GM13977 (cell line): ENCODE measurements around the gene ZFP64.

Experiments used
- DNase-seq: peaks from one replicate; pipeline ENCODE4 v3.0.0; 2012; ENCODE audit warnings: low spot score
- in situ Hi-C: fragments of 300-500 bp; cut with MboI; formaldehyde crosslinking; loops from one replicate; pipeline ENCODE4 v1.12.0; 2022; ENCODE audit warnings: low sequenced_read_pairs, low pct_unique_long_range_greater_than_20kb, mixed read lengths, inconsistent platforms; ENCODE audit not compliant: unreplicated experiment
- TF ChIP-seq, protein P1 (sequence below): IDR thresholded peaks from 2 replicates; pipeline ENCODE4 v1.5.1; 2012; ENCODE audit warnings: mild to moderate bottlenecking, control low read depth; ENCODE audit not compliant: insufficient read depth; ENCODE audit errors: extremely low read depth, missing control alignments

Gene ZFP64

DNA sequence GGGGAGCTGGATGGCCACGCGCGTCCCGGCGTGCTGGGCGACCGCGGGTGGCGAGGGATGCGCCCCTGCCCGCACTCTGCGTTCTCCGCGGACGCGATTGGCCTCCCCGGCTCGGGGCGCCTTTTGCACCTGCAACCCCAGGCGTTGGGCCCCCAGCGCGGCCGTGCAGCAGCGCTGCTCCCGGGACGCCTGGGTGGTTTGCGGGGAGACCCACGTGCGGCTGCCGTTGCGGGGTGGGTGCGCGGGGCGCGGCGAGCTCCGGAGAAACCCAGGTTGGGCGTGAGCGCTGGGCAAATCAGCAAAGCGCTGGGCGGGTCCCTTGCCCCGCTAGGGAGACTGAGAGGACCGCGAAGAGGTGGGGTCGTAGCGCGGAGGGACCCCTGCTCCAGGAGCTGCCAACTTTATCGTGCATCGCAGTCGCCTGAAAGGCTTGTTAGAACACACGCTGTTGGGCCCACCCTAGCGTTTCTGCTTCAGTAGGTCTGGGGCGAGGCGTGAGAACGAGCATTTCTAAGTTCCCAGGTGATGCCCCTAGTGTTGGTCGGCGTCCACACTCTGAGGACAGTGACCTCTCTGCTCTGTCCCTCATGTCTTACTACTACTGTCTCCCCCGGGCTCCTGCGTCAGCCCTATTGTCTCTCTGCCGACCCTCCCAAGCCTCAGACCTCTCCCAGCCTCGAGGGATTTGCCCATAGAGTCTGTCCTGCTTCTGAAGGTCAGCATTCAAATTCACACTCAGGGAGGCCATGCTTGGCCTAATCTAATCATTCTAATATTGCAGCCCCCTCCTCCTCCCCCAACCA lies 538 bp upstream of the ZFP64 start:
- TF ChIP-seq, protein P1, sequence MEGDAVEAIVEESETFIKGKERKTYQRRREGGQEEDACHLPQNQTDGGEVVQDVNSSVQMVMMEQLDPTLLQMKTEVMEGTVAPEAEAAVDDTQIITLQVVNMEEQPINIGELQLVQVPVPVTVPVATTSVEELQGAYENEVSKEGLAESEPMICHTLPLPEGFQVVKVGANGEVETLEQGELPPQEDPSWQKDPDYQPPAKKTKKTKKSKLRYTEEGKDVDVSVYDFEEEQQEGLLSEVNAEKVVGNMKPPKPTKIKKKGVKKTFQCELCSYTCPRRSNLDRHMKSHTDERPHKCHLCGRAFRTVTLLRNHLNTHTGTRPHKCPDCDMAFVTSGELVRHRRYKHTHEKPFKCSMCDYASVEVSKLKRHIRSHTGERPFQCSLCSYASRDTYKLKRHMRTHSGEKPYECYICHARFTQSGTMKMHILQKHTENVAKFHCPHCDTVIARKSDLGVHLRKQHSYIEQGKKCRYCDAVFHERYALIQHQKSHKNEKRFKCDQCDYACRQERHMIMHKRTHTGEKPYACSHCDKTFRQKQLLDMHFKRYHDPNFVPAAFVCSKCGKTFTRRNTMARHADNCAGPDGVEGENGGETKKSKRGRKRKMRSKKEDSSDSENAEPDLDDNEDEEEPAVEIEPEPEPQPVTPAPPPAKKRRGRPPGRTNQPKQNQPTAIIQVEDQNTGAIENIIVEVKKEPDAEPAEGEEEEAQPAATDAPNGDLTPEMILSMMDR: peak; percentile 47
- in situ Hi-C loops: no loop called here
- peak; percentile 66 for DNase-seq

DNA sequence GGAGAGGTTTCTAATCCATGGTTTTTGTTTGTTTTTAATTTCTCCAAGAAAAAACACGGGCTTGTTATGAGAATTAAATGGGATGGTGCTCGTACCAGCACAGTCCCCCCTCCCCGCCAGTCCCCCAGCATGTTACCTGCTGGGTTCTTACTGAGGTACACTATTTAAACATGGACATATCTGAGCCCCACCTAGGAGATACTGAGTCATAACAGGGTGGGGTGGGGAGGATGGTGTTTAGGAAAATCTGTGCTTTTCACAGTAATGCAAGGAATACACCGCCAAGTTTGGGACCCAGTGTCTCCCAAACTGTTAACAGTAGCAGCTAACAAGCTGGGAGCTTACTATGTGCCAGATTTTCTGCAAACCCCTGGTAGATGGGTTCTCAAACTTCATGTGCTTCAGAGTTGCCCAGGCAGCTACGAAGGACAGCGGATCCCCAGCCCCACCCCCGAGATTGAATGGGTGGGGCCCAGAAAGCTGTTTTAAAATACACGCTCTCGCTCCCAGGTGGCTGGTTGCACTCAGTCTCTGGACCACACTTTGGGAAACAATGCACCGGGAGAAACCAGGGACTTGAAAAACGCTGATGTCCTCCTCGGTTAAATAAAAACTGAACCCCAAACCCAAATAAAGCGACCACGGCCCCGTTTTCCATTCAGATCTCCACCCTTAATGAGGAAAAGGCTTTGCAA lies 995 bp downstream of the ZFP64 start:
- TF ChIP-seq, protein P1: no peak
- in situ Hi-C loops: no loop called here
- DNase-seq: peak; percentile 68

DNA sequence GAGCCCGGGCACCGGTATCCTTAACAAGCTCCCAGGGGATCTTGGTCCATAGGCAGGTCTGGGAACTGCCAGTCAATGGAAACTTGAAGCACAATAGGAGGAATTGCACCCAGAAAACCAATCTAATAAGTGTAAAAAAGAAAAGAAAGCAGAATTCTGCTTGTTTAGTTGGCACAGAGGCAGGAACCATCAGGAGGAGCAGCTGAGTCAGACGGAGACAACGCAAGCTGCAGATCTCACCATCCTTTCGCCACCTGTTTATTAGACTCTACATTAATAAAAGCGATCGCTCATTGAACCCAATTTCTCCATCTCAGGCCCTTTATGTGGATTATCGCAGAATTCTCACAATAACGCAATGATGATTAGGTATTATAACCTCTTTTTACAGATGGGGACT lies 9.8 kb downstream of the ZFP64 start:
- in situ Hi-C loops: no loop called here
- DNase-seq: no peak

DNA sequence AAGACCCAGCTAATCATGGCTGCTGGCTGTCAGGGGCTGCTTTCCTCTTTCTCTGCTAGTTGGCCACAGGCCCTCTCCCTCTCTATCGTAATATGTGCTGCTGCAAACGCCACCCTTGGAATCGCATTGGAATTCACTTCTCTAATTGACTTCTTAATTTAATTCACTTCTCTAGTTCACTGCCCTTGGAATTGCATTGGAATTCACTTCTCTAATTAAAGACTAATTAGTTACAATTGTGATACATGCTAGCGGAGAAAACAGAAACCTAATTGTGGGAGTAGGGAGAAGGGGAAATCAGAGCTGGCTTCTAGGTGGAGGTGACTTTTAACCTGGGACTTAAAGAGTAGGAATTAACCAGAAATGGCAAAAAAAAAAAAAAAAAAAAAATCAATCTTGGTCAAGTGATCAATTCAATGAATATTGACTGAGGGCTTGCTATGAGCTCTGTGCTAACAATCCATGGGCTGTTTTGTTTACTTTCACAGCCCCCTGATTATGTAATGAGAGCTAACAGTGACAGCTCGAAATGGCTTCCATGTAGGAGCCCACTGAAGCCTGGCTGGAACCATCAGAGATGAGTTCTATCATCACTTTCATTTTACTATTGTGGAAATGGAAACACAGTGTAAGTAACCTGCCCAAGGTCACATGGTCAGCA lies 11.3 kb downstream of the ZFP64 start:
- no peak for DNase-seq
- in situ Hi-C loops: no loop called here
- TF ChIP-seq, protein P1: no peak

More for the DNA sequence above, 9.8 kb downstream of the ZFP64 start:
- TF ChIP-seq, protein P1: no peak

DNA sequence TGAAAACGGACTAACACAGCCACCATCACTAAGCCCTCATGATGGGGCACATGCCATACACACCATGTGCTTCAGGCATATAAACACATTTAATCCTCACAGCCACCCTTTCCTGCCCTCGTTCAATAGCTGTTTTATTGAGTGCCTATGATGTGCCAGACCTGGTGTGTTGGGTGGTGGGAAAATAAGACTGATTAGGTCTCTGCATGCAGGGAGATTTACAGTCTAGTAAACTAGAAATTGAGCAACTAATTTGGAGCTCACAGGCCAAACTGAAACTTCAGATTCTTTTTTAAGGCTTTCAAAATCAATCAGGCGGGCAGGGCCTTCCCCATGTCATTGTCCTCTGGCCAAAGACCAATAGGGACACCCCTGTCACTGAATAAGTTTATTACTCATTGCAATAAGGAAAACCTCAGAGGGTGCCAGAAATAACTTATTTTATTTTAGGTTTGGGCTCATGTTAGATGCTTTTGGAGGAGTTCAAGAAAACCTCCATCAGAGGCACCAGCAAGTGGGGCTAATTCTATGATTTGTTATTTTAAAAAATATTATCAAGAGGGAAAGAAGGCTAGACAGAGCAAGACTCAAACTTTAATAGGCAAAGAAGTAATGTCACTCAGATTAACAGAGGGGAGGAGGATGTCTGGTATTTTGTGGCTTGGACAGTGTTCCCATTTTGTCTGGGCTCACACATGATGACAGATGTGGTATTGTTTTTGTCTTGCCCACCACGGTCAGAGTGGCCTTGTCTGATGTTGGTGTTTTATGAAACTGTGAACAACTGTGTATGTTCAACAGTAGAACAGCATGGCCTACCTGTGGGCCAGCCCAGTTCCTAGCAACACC lies 12.0 kb downstream of the ZFP64 start:
- in situ Hi-C loops: no loop called here
- TF ChIP-seq, protein P1: no peak
- DNase-seq: peak; percentile 89

DNA sequence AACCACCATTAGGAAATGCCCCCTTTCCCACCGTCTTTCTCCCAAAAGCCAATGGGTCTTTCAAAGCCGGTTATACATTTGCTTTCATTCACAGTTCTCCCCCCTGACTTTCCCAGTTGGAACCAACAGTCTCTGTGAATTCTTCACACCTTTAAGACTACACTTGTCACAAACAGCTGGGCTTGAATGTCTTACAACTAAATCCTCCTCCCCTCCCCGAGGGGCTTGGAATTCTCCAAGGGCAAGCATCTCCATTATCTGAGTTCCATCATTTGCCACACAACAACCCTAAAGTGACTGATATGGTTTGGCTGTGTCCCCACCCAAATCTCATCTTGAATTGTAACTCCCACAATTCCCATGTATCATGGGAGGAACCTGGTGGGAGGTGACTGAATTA lies 12.9 kb downstream of the ZFP64 start:
- no peak for DNase-seq

More for the DNA sequence above, 12.9 kb downstream of the ZFP64 start:
- TF ChIP-seq, protein P1: no peak
- in situ Hi-C loops: no loop called here
